ENCODE measurements around the gene FAAP100.

FAAP100 gene

GRCh38 chr17:81575836-81576235 lies 23.7 kb upstream of the FAAP100 start:
- no peak for DNase-seq (ENCODE audit: extremely low read depth, low read depth)
- no peak for TF ChIP-seq CTCF (IDR thresholded peaks at IDR 0.05; ENCODE audit: low read depth, low read length)

GRCh38 chr17:81574643-81574956 lies 22.4 kb upstream of the FAAP100 start:
- no peak for DNase-seq (ENCODE audit: extremely low read depth, low read depth)
- no peak for TF ChIP-seq CTCF (IDR thresholded peaks at IDR 0.05; ENCODE audit: low read depth, low read length)

GRCh38 chr17:81573794-81574642 lies 21.9 kb upstream of the FAAP100 start:
- TF ChIP-seq CTCF (IDR thresholded peaks at IDR 0.05; ENCODE audit: low read depth, low read length) = no peak
- DNase-seq (ENCODE audit: extremely low read depth, low read depth) = no peak

- DNase-seq (ENCODE audit: extremely low read depth, low read depth) = no peak
- no peak for TF ChIP-seq CTCF (IDR thresholded peaks at IDR 0.05; ENCODE audit: low read depth, low read length)
These were observed 20.5 kb upstream of the FAAP100 start for GRCh38 chr17:81572563-81573168.

- no peak for DNase-seq (ENCODE audit: extremely low read depth, low read depth)
- no peak for TF ChIP-seq CTCF (IDR thresholded peaks at IDR 0.05; ENCODE audit: low read depth, low read length)
These were observed 18.8 kb upstream of the FAAP100 start for GRCh38 chr17:81570964-81571363.

GRCh38 chr17:81569986-81570514 lies 17.9 kb upstream of the FAAP100 start:
- DNase-seq (ENCODE audit: extremely low read depth, low read depth) = no peak
- TF ChIP-seq CTCF (IDR thresholded peaks at IDR 0.05; ENCODE audit: low read depth, low read length) = no peak

- DNase-seq (ENCODE audit: extremely low read depth, low read depth) = no peak
- TF ChIP-seq CTCF (IDR thresholded peaks at IDR 0.05; ENCODE audit: low read depth, low read length) = no peak
These were observed 16.3 kb upstream of the FAAP100 start for GRCh38 chr17:81568416-81568815.
